SK-MEL-5 (cell line): ENCODE results near the gene C10orf53. TPM values are rescaled to one million over a fixed set of nuclear protein-coding genes. Genes with fewer than 3 reads are reported as not detected.
"Not testable (repeated sequence)": the region's sequence is repeated elsewhere in the genome, so short reads cannot be mapped to it uniquely, and the experiment has no call there.

ENCODE experiments used
- DNase-seq: peaks from one replicate; pipeline ENCODE4 v3.0.0-alpha.2; 2016; ENCODE audit warnings: low read depth, low spot score
- in situ Hi-C: cut with HindIII; loops from 2 replicates; pipeline ENCODE4 v1.10.0; 2016; ENCODE audit warnings: low sequenced_read_pairs, high pct_unique_total_duplicates, low pct_unique_long_range_greater_than_20kb
- total RNA-seq: library from RNA; depleted of rRNA; stranded (reverse); fragments of >200 nt; shearing (Covaris generic); gene quantifications from 2 replicates; pipeline ENCODE4 v1.2.3, GENCODE V29; 2014

The C10orf53 gene
- total RNA-seq, 1 experiment from 2014 or later = not detected

GRCh38 chr10:49711481-49711880 is 32.0 kb downstream of the C10orf53 start:
- no peak for DNase-seq
- in situ Hi-C loops = no loop called here

- in situ Hi-C loops = no loop called here
- DNase-seq = no peak
Measured at GRCh38 chr10:49713266-49713665, 33.8 kb downstream of the C10orf53 start.

- DNase-seq, in situ Hi-C loops: not testable (repeated sequence)
Measured at GRCh38 chr10:49715157-49715556, 35.7 kb downstream of the C10orf53 start.

DNA sequence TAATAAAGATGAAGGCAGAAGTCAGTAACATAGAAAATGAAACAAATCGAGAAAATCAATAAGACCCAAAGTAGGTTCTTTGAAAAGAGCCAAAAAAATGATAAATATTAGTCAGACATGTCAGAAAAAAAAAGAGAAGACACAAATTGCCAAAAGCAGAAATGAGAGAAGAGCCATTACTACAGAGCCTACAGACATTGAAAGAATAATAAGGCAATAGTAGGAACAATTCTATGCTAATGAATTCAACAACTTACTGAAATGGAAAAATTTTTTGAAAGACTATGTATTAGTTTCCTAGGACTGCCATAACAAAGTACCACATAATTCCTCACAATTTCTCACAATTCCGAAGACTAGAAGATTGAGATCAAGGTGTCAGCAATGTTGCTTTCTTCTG is 47.1 kb downstream of the C10orf53 start:
- no peak for DNase-seq
- in situ Hi-C loops = no loop called here

DNA sequence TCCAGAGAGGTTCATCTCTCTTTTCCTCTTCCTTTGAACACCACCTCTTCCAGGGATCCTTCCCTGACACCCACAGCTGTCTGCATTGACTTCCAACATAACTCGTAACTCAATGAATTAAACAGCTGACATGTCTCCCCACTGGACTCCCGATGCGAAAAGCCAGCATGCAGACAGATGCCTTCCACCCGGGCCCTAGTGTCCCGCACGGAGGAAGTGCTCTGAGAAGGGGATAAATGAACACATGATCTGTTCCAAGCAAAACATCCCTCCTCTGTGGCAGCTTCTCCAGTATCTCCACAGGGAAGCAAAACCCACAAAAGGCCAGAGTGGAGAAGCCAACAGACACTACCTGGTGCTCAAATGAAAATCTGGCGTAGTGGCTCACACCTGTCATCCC is 54.4 kb downstream of the C10orf53 start:
- no peak for DNase-seq
- in situ Hi-C loops = no loop called here

DNA sequence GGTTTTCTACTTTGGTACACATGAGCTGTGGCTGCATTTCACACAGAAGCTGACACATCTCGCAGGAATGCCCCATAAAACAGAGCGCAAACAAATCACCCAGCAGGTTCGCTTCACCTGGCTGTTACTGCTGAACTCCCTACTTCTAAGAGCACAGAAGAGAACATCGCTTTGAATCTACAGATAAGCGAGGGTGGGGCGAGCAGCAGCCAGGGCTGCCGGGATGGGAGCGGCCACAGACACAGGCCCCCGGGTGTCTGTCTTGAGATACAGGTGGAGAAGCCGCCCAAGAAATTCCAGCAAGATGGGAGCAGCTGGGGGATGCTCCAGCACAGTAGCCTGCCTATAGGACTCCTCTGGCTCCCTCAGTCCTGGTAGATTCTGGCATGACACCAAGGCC is 55.2 kb downstream of the C10orf53 start:
- in situ Hi-C loops = no loop called here
- DNase-seq = no peak

DNA sequence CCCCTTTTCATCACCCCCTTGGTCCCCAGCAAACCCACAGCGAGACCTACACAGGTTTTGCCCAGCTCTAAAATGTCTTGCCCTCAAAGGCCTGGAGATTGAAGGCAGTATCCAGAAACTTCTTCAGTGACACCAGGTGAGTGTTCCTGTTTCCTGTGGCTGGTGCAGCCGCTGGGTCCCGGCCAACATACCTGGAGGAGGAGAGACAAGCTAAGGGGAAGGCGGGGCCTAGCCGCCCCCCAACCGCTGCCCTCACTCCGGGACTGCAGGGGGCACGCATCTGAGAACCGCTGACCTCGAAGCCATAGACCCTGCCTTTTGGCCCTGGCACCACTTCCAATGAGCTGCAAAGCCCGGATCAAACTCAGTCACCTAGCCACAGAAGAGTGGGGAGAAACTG is 55.7 kb downstream of the C10orf53 start:
- in situ Hi-C loops = no loop called here

DNA sequence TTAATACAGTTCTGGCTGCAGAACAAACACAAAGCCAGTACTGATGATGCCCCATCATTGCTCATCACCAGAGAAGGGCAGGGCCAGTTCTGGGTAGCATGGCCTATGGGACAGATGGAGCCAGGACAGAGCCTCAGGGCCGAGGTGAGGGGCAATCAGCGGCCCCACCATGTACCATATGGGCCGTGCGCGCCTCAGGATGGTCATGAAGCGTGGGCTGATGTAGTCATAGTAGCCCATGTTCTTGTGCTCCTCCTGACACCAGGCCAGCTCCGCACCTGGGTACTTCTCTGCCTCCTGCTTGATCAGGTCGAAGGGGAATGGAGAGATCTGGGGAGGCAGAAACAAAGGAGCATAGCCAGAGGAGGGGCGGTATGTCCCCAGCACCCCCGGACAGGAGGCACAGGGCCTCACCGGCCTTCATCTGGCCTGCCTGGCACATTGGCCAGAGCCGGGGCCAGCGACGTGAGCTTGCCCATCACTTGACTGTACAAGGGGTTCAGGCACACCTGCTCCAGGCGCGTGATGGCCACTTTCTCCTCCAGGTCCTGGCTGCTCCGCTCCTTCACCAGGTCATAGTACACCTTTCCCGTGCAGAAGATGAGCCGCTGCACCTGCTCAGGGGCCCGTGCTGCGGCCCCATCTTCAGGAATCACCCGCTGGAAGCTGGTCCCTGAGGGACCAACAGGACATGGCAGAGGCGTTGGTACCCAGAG is 56.6 kb downstream of the C10orf53 start:
- in situ Hi-C loops = no loop called here
- DNase-seq = no peak

More for the DNA sequence above, 55.7 kb downstream of the C10orf53 start:
- DNase-seq = no peak

DNA sequence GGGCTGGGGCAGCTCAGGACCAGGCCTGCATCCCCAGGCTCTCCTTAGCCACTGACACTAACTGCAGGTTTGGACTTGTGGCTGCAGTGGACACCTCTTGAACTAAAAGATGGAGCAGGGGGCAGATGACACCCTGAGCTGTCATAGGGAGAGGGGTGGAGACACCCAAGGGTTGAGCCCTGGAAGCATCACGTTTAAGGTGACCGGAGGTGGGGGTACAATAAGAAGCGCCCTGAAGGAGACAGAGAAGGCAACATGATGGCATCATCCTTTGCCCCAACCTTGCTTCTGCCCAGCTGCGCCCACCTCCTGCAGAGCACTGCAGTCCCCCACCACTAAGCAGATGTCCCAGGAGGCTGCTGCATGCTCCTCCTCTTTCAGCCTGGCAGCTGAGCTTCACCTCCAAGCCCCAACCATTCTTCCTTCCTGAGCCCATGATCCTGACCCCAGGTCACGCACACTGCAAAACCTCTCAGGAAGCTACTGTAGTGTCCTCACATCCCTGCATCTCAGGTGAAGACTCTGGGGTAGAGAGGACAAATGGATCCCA is 57.2 kb downstream of the C10orf53 start:
- in situ Hi-C loops = no loop called here

GRCh38 chr10:49737474-49738201 is 58.2 kb downstream of the C10orf53 start:
- no peak for DNase-seq
- in situ Hi-C loops = no loop called here

More for the DNA sequence above, 57.2 kb downstream of the C10orf53 start:
- no peak for DNase-seq

DNA sequence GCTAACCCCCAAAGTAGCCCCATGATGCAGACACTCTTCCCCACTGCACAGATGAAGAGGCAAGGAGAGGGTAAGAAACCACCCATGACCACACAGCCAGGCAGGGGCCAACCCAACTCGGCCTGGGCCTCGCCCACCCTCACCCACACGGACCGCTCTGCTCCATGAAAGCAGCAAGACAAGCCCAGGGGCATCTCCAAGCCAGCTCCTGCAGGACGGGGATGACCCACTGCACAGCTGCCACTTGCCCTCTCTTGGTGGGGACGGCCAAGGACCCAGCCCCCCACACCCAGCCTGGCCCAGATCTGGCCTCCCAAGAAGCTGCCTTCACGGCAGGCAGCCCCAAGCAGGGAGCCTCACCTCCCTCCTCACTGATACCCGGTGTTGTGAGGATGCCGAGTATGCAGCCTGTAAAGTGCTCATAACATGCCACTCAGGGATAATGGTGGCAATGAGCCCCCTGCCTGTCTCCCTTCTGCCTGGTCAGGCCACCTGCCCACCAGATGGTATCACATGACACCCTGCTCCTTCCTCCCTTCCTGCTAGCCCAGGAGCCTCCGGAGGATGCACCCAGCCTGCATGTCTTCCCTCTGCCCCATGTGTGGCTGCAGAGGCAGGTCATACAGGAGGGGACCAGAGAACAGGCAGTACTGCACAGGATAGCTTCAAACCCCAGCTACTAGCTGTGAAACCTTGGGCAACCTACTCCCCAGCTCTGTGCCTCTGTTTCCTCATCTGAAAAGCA is 59.3 kb downstream of the C10orf53 start:
- in situ Hi-C loops = no loop called here
- no peak for DNase-seq

DNA sequence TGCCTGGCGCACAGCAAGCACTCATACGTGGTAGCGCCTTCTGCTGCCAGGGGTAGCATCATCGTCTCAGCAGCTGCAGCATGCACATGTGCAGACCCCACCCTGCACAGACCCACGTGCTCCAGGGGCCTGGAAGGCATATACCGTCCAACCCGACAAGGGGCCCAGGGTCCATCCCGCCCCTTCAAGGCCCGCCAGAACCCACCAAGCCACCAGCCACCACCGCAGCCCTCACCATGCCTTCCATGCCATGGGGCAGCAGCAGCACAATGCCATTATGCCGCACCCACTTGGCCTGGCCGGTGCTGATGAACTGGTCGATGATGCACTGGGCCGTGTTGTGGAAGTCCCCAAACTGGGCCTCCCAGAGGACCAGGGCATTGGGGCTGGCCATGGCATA is 60.0 kb downstream of the C10orf53 start:
- in situ Hi-C loops = no loop called here
- no peak for DNase-seq

DNA sequence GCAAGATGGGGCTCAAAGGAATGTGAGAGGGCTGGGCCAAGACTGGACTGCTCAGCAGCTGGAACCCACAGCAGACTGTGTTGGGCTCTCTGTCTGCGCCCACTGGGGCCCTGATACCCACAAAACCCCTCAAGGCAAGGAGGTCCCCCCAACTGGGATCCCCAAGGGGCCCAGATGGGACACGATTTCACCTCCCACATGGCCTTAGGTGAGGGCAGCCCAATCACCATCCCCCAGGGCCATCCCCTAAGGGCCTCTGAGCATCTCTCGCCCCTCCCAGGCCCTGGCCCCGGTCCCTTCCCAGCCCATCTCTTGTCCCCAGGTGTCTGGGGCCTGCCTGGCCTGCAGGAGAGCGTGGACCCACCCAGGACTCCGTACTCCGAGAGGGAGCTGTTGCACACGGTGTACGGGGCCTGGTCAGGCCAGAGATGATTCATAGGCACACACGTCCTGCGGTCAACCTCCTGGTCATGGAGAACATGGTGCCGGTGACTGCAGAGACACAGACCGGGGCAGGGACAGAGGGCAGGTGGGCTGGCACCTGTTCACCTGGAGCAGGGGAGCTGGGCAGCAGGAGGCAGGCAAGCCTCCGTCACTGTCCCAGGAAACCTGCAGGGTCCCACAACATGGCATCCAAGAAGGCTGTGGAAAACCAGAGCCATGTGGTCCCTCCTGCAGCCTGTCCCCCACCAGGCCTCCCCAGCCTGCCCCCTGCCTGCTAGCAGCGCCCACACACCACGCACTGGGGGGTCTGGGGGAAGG is 61.1 kb downstream of the C10orf53 start:
- DNase-seq = no peak
- in situ Hi-C loops = no loop called here

DNA sequence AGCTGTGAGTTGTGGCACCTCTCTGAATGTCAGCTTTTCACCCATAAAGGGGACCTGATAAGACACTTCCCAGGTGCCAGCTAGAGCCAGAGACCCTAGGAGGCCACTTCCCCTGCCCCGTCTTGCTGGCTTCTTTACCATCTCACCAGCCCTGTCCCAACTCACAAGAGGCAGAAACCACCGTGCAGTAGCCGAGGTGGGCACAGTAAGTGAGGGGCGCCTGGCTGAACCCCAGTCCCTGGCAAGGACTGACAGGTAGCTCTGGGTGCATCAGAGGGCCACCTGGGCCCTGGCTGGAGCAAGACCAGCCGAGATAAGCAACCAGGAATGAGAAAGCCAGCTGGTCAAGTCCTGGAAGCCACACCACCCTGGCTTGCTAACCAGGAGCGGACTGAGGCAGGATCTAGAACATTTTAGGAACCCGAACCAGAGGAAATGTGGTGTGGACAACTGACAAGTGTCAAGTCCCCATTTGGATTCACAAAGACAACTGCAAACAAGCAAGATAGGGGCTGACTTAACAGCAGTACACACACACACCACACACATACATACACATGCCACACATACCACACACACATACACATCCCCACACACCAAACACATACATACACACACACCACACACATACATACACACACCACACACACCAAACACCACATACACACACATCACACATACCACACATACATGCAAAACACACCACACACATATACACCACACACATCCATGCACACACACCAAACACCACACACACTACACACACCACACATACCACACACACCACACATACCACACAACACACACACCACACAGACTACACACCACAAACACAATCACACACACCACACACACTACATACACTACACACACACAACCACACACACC is 61.9 kb downstream of the C10orf53 start:
- in situ Hi-C loops = no loop called here
- no peak for DNase-seq

- in situ Hi-C loops = no loop called here
- no peak for DNase-seq
Measured at GRCh38 chr10:49742683-49743463, 63.4 kb downstream of the C10orf53 start.

DNA sequence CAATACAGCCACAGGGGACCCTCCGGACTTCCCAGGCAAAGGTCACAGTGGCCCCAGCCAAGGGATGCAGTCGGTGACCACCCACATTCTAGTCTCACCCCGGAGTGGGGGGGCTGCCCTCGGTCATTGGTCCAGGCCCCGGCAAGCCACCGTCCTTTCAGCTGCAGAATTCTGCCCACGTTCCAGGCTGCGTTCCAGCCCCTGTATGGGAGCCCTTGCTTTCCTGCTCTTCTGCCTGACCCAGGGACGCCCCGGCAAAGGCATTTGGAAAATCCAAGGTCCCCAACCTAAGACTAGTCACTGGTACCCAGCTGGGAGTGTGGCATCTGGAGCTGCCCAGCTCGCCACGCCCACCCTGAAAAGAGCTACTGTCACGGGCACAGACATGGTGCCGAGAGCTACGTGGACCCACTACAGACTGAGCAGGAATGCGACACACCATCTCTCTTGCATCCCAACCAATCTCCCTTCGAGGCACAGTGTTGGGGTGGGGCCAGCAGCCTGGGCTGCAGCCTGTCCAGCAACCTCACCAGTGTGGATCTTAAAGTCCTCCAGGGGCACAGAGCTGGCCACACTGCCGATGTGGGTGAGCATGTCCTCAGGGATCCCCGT is 64.1 kb downstream of the C10orf53 start:
- no peak for DNase-seq
- in situ Hi-C loops = no loop called here
